Endothelial cell of umbilical vein (primary cell): Measurements from ENCODE around the gene INHBC. TPM values are rescaled to one million over a fixed set of nuclear protein-coding genes. Genes with fewer than 3 reads are reported as not detected.

ENCODE experiments used
- BruUV-seq: library from RNA; stranded (reverse); fragments of 400-500 nt; replicated peaks from 2 replicates; lab custom pipeline; 2021; lab: Mats Ljungman, UMichigan
- CTCF ChIA-PET: fragments of 300-600, 350-600 bp; sonication (Branson Sonifier 250); formaldehyde crosslinking; loops from one replicate; lab custom pipeline; 2021; ENCODE audit warnings: antibody characterized with exemption, inconsistent platforms; lab: Charles Lee
- POLR2A ChIA-PET: fragments of 300-600, 350-600 bp; sonication (Branson Sonifier 250); formaldehyde crosslinking; loops from one replicate; lab custom pipeline; 2021; ENCODE audit warnings: antibody characterized with exemption, inconsistent platforms; lab: Charles Lee
- DNase-seq: peaks from one replicate; pipeline ENCODE4 v3.0.0-alpha.2; 2011; ENCODE audit warnings: low read depth, low spot score
- FAIRE-seq: peaks from 2 replicates; lab custom pipeline; 2011; peaks lifted over from hg19 to GRCh38; lab: Jason Lieb, UNC
- H2AFZ ChIP-seq: 2 replicates; pipeline ENCODE4 v1.6.0; 2012; ENCODE audit warnings: low read depth, low read length, control low read depth, inconsistent platforms
- H3K27ac ChIP-seq: 2 replicates; pipeline ENCODE4 v1.5.1; 2011; ENCODE audit warnings: low read depth, mild to moderate bottlenecking, control low read depth, low read length, moderate library complexity; ENCODE audit not compliant: insufficient read depth
- H3K27me3 ChIP-seq, 2 experiments: 2 replicates each; pipeline versions ENCODE4 v1.6.0 to v1.6.1; 2011; ENCODE audit warnings: low read length in 2 of 2, mixed read lengths in 1 of 2; ENCODE audit not compliant: control insufficient read depth in 2 of 2, insufficient read depth in 2 of 2
- H3K36me3 ChIP-seq, 2 experiments: 2 replicates in 1 of 2; 3 replicates in 1 of 2; pipeline ENCODE4 v1.5.1; 2011; ENCODE audit warnings: low read length in 2 of 2, mild to moderate bottlenecking in 1 of 2, moderate library complexity in 1 of 2; ENCODE audit not compliant: control insufficient read depth in 2 of 2, insufficient read depth in 2 of 2; ENCODE audit errors: extremely low read depth in 1 of 2
- H3K4me1 ChIP-seq: 3 replicates; pipeline ENCODE4 v1.5.1; 2011; ENCODE audit warnings: mild to moderate bottlenecking, low read length; ENCODE audit not compliant: control insufficient read depth, insufficient read depth; ENCODE audit errors: extremely low read depth
- H3K4me2 ChIP-seq: 2 replicates; pipeline ENCODE4 v1.6.1; 2011; ENCODE audit warnings: low read length, control low read depth, mixed read lengths; ENCODE audit not compliant: insufficient read depth
- H3K4me3 ChIP-seq, 3 experiments: fragments of 200-600 bp in 1 of 3; sonication (generic), shearing (Covaris generic) in 1 of 3; replicated peaks in 1 of 3; 2 replicates each; pipeline ENCODE4 v1.5.1; 2011 to 2016; ENCODE audit warnings: control low read depth in 3 of 3, low read length in 3 of 3, mild to moderate bottlenecking in 2 of 3, inconsistent platforms in 1 of 3, low read depth in 1 of 3, moderate library complexity in 1 of 3; ENCODE audit not compliant: insufficient read depth in 1 of 3
- H3K79me2 ChIP-seq: 2 replicates; pipeline ENCODE4 v1.6.0; 2012; ENCODE audit warnings: low read length, inconsistent platforms; ENCODE audit not compliant: control insufficient read depth, insufficient read depth
- H3K9ac ChIP-seq: replicated peaks from 2 replicates; pipeline ENCODE3; 2011; ENCODE audit warnings: low read length, control low read depth; ENCODE audit not compliant: insufficient read depth; ENCODE audit errors: extremely low read depth
- H3K9me1 ChIP-seq: replicated peaks from 3 replicates; pipeline ENCODE4 v1.6.0; 2011; ENCODE audit warnings: mild to moderate bottlenecking, low read length; ENCODE audit not compliant: control insufficient read depth, insufficient read depth; ENCODE audit errors: extremely low read depth
- H3K9me3 ChIP-seq: replicated peaks from 2 replicates; pipeline ENCODE4 v1.5.1; 2012; ENCODE audit warnings: low read length, inconsistent platforms; ENCODE audit not compliant: control insufficient read depth, insufficient read depth
- H4K20me1 ChIP-seq: replicated peaks from 2 replicates; pipeline ENCODE3; 2011; ENCODE audit warnings: mild to moderate bottlenecking, low read length; ENCODE audit not compliant: control insufficient read depth, insufficient read depth; ENCODE audit errors: extremely low read depth
- CTCF ChIP-seq, 2 donors: IDR thresholded peaks; 1 replicate in 1 of 2; 2 replicates in 1 of 2; pipeline ENCODE4 v1.5.1; 2011; ENCODE audit warnings: low read length in 2 of 2, mild to moderate bottlenecking in 2 of 2, moderate library complexity in 2 of 2, control low read depth in 1 of 2, inconsistent platforms in 1 of 2, low read depth in 1 of 2; ENCODE audit not compliant: insufficient read depth in 1 of 2; ENCODE audit errors: extremely low read depth in 1 of 2
- EZH2 ChIP-seq: IDR thresholded peaks from 2 replicates; pipeline ENCODE4 v1.6.1; 2012; ENCODE audit warnings: borderline replicate concordance, low read depth, mild to moderate bottlenecking, moderate library complexity, low read length, inconsistent platforms; ENCODE audit not compliant: severe bottlenecking
- FOS ChIP-seq: IDR thresholded peaks from 2 replicates; pipeline ENCODE4 v1.6.1; 2011; ENCODE audit warnings: mild to moderate bottlenecking, low read length, moderate library complexity, borderline replicate concordance; ENCODE audit not compliant: insufficient read depth
- GATA2 ChIP-seq: IDR thresholded peaks from 2 replicates; pipeline ENCODE4 v1.7.0; 2011; ENCODE audit warnings: low read depth, mild to moderate bottlenecking, moderate library complexity, mixed read lengths, low read length; ENCODE audit not compliant: insufficient read length, insufficient read depth
- JUN ChIP-seq: IDR thresholded peaks from 2 replicates; pipeline ENCODE4 v1.6.1; 2011; ENCODE audit warnings: borderline replicate concordance, low read depth; ENCODE audit not compliant: insufficient read length, insufficient read depth
- MYC ChIP-seq: IDR thresholded peaks from one replicate; pipeline ENCODE4 v1.6.1; 2011; ENCODE audit warnings: mild to moderate bottlenecking, low read depth, low read length
- POLR2A ChIP-seq: IDR thresholded peaks from 2 replicates; pipeline ENCODE4 v1.6.1; 2012; ENCODE audit warnings: low read depth, mild to moderate bottlenecking, control low read depth, low read length
- POLR2AphosphoS5 ChIP-seq: IDR thresholded peaks from 2 replicates; pipeline ENCODE4 v1.6.1; 2012; ENCODE audit warnings: low read depth, mild to moderate bottlenecking, control low read depth, low read length, moderate library complexity; ENCODE audit not compliant: insufficient read depth
- dilution Hi-C: fragments of 300-500 bp; cut with MboI; formaldehyde crosslinking; loops from one replicate; pipeline ENCODE4 v1.15.0; 2019; ENCODE audit warnings: low sequenced_read_pairs; ENCODE audit not compliant: extremely low pct_ligation_motif_present
- intact Hi-C: fragments of 100-400 bp; cut with micrococcal nuclease; formaldehyde crosslinking; loops from one replicate; pipeline ENCODE4 v1.10.0; 2022
- polyA plus RNA-seq, 4 experiments: library from polyadenylated mRNA; depleted of rRNA in 3 of 4; stranded (reverse) in 3 of 4; unstranded in 1 of 4; fragments of >200 nt; gene quantifications; 2 replicates each; pipeline versions ENCODE4 v1.2.1 to v1.2.3, GENCODE V29; 2011 to 2012; ENCODE audit warnings: missing spikeins in 1 of 4
- total RNA-seq: library from RNA; stranded (reverse); gene quantifications from 2 replicates; pipeline ENCODE4 v1.2.3, GENCODE V29; 2021

INHBC gene
- total and polyA plus RNA-seq, 2 donors (not counting 3 experiments of a cell fraction or from before 2014, with no cell fraction given) = not detected

DNA sequence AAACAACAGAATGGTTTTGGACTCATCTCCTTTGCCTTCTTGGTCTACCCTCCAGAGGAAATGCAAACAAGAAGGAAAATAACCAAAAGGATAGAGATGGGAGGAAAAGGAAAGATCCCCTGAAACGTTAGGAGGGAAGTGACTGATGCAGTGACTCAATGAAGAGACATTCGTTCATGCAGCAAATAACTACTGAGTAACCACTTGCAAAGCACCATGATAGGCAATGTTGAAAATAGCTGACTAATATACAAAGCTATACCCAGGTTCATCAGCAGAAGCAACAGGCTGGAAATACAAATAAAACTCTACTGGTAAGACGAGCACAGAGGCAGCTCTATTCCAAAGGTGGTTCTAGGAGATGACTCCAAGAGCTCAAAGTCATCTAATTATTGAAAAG lies 45.6 kb upstream of the INHBC start:
- no TSS peak for BruUV-seq
- POLR2A ChIA-PET = no interaction called here
- Histone ChIP-seq H3K9me1 (no peaks in the 10 kb centered on the region), H2AFZ (no peak overlapping the region), H3K9me3 (no peaks in the 10 kb centered on the region), H3K27ac (peak overlapping the region; percentile 52), H3K36me3 (no peaks in the 10 kb centered on the region), H3K4me3 (no peak overlapping the region), H3K9ac (no peak overlapping the region), H3K27me3 (no peaks in the 10 kb centered on the region), H3K79me2 (no peaks in the 10 kb centered on the region), H4K20me1 (no peaks in the 10 kb centered on the region), H3K4me2 (peak overlapping the region; percentile 45), H3K4me1 (peaks cover 22% of the 10 kb centered on the region)
- FAIRE-seq (peak; percentile 92), DNase-seq (peak; percentile 72)
- CTCF ChIA-PET = interaction anchor here (0.7 to 2.3 kb wide), 10 partner anchors 9 to 146 kb away, joined by 3 to 11 read pairs (median 5); no protein-coding TSS in a partner anchor
- dilution Hi-C loops (no loop called here), intact Hi-C loops (loop anchor here (1.0 kb wide), 1 partner anchor 48 kb away; no protein-coding TSS in a partner anchor)
- TF ChIP-seq POLR2AphosphoS5 (peak; percentile 83), FOS (peak; percentile 94), EZH2 (no peak), JUN (peak; percentile 74), POLR2A (no peak)

DNA sequence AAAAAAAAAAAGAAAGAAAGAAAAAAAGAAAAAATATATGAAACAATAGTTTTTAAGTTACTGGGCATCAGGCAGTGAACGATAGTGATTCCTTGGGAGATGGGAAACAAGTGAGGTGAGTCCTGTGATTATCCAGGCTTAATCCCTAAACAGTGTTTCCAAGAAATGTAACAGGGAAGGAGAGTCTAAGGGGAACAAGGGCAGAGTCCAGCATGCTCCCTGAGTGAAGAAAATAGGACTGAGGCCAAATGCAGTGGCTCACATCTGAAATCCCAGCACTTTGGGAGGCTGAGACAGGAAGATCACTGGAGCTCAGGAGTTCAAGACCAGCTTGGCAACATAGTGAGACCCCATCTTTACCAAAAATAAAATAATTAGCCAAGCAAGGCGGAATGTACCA lies 44.4 kb upstream of the INHBC start:
- Histone ChIP-seq H3K4me3 (no peak overlapping the region), H3K9me1 (no peaks in the 10 kb centered on the region), H3K4me1 (peaks cover 22% of the 10 kb centered on the region), H4K20me1 (no peaks in the 10 kb centered on the region), H3K4me2 (no peak overlapping the region), H3K9me3 (no peaks in the 10 kb centered on the region), H3K27ac (peak overlapping the region; percentile 37), H3K9ac (no peak overlapping the region), H2AFZ (no peak overlapping the region), H3K79me2 (no peaks in the 10 kb centered on the region), H3K36me3 (no peaks in the 10 kb centered on the region), H3K27me3 (no peaks in the 10 kb centered on the region)
- CTCF ChIA-PET = no interaction called here
- TF ChIP-seq CTCF (IDR thresholded peaks at IDR 0.05; ENCODE audit: extremely low read depth in 1 of 2, insufficient read depth in 1 of 2, low read depth in 1 of 2, low read length in 2 of 2) = no peak
- no peak for TF ChIP-seq POLR2A
- no peak for TF ChIP-seq FOS
- no peak for TF ChIP-seq MYC
- TF ChIP-seq JUN = no peak
- no peak for TF ChIP-seq POLR2AphosphoS5
- TF ChIP-seq GATA2 = no peak
- TF ChIP-seq EZH2 = no peak
- DNase-seq = no peak
- dilution Hi-C loops = no loop called here
- POLR2A ChIA-PET = no interaction called here
- FAIRE-seq = peak; percentile 18
- no TSS peak for BruUV-seq
- intact Hi-C loops = no loop called here
